ENCODE data around the gene SLC25A10. TPM values are rescaled to one million over a fixed set of nuclear protein-coding genes. Genes with fewer than 3 reads are reported as not detected.

SLC25A10 gene
- total RNA-seq, 1 experiment from 2014 or later: 30.9 TPM

DNA sequence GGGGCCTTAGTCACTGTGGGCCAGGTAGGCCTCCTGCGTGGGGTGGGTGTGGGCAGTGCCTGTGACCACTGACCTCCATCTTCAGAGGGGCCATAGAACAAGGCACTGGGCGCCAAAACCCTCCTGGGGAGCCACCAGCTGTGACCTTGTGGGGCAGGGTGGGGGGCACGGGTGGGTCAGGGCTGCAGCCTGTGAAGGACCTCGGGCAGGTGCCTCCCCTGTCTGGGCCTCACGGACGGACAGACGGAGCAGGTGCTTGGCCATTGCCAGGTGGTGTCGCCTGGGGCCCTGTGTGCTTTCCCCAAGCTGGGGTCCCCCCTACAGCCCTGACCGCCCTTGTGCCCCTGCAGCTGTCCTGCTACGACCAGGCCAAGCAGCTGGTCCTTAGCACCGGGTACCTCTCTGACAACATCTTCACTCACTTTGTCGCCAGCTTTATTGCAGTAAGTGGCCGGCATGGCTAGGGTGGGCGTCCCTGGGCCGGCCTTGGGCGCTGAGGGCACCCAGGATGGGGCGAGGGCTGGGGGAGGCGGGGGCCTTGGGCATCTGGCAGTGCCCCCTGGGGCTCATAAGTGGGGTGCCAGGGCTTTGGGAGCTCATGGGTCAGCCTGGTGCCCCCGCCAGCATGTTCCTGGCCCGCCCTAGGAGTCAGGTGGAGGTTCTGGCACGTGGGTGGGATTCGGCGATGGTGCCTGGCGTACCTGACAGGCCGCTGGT lies 5.1 kb downstream of the SLC25A10 start:
- no CpG with 5 or more reads among the region's 25 CpGs for WGBS (ENCODE audit: extremely low coverage, insufficient read length, low lambda C conversion rate)
- Histone ChIP-seq H3K4me2 (ENCODE audit: insufficient read depth, insufficient read length, low read length) (no peak overlapping the region), H2BK5ac (ENCODE audit: insufficient read length, low read length) (no peak overlapping the region), H2BK15ac (ENCODE audit: low read depth, low read length) (no peak overlapping the region), H3K14ac (ENCODE audit: insufficient read depth, low read length) (no peak overlapping the region), H3K18ac (ENCODE audit: insufficient read length, low read depth, low read length) (no peak overlapping the region), H3K56ac (ENCODE audit: insufficient read length, low read depth, low read length) (no peak overlapping the region), H3T11ph (ENCODE audit: low read length) (no peak overlapping the region), H3K9me3 (ENCODE audit: control insufficient read depth, low read depth, low read length) (no peaks in the 10 kb centered on the region), H3K4ac (ENCODE audit: low read depth, low read length) (no peak overlapping the region), H3K79me1 (ENCODE audit: insufficient read depth, low read depth, low read length, poor library complexity, severe bottlenecking) (no peaks in the 10 kb centered on the region), H2AFZ (ENCODE audit: low read length) (no peak overlapping the region), H4K8ac (replicated peaks; ENCODE audit: insufficient read length, low read depth, low read length) (no peak overlapping the region), H3K23me2 (ENCODE audit: insufficient read length, low read depth, low read length, poor library complexity, severe bottlenecking) (peaks cover 6% of the 10 kb centered on the region), H3K27me3 (ENCODE audit: insufficient read depth, low read length) (no peaks in the 10 kb centered on the region), H3K79me2 (ENCODE audit: insufficient read depth, low read length) (no peaks in the 10 kb centered on the region; the same call in 1 of the 2 replicates), H3K9ac (ENCODE audit: extremely low read depth, insufficient read length, low read length) (no peak overlapping the region), H4K20me1 (ENCODE audit: control insufficient read depth, insufficient read depth, insufficient read length) (no peaks in the 10 kb centered on the region), H4K91ac (ENCODE audit: insufficient read length, low read depth, low read length) (no peak overlapping the region), H2BK20ac (ENCODE audit: low read depth, low read length, poor library complexity, severe bottlenecking) (no peak overlapping the region), H2BK12ac (ENCODE audit: insufficient read length, low read depth, low read length) (no peak overlapping the region), H3K4me1 (ENCODE audit: insufficient read depth, low read length) (no peaks in the 10 kb centered on the region), H3K27ac (ENCODE audit: insufficient read length, low read depth, low read length) (no peak overlapping the region), H3K23ac (ENCODE audit: insufficient read length, low read depth, low read length) (no peak overlapping the region), H4K5ac (ENCODE audit: insufficient read length, low read depth, low read length) (no peak overlapping the region), H2BK120ac (ENCODE audit: low read depth, low read length, poor library complexity, severe bottlenecking) (no peak overlapping the region), H2AK5ac (ENCODE audit: insufficient read length, low read length) (no peak overlapping the region)
- peaks cover 9 to 18% of the 10 kb centered on the region in 2 experiments for H3K4me1 Mint-ChIP-seq
- no peak overlapping the region for H3K4me3 Mint-ChIP-seq
- H3K27me3 Mint-ChIP-seq (ENCODE audit: low read depth): no peaks in the 10 kb centered on the region; the same call in 1 of the 2 replicates
- no peak for DNase-seq
- H3K36me3 Mint-ChIP-seq (ENCODE audit: insufficient read depth in 1 of 3, low read depth in 3 of 3): peaks cover 6 to 19% (median 14%) of the 10 kb centered on the region in 3 experiments
- TF ChIP-seq CTCF (conservative IDR thresholded peaks at IDR 0.05): no peak
- H3K9me3 Mint-ChIP-seq: no peaks in the 10 kb centered on the region; a peak in 1 of 5 replicates
- no peak overlapping the region for H3K27ac Mint-ChIP-seq
